H9 (cell line): ENCODE measurements around the gene PRR11. TPM values are rescaled to one million over a fixed set of nuclear protein-coding genes. Genes with fewer than 3 reads are reported as not detected.

ENCODE experiments used
- DNase-seq: peaks from one replicate; pipeline ENCODE4 v3.0.0-alpha.2; 2017
- H2AFZ ChIP-seq: one replicate; pipeline ENCODE4 v1.6.1; 2013; ENCODE audit warnings: mild to moderate bottlenecking, low read length, control low read depth, moderate library complexity
- H2AK5ac ChIP-seq: 2 replicates; pipeline ENCODE4 v1.6.1; 2013; ENCODE audit warnings: low read length, control low read depth, mixed read lengths; ENCODE audit not compliant: insufficient read length
- H2BK120ac ChIP-seq: one replicate; pipeline ENCODE4 v1.6.1; 2013; ENCODE audit warnings: low read depth, mild to moderate bottlenecking, low read length, control low read depth, inconsistent platforms; ENCODE audit not compliant: poor library complexity, severe bottlenecking
- H2BK12ac ChIP-seq: 2 replicates; pipeline ENCODE4 v1.6.1; 2013; ENCODE audit warnings: low read length, control low read depth, mixed read lengths, low read depth; ENCODE audit not compliant: insufficient read length
- H2BK15ac ChIP-seq: 2 replicates; pipeline ENCODE4 v1.6.1; 2013; ENCODE audit warnings: low read depth, low read length, control low read depth
- H2BK20ac ChIP-seq: one replicate; pipeline ENCODE4 v1.6.1; 2013; ENCODE audit warnings: low read depth, mild to moderate bottlenecking, low read length, control low read depth, inconsistent platforms; ENCODE audit not compliant: poor library complexity, severe bottlenecking
- H2BK5ac ChIP-seq: 2 replicates; pipeline ENCODE4 v1.6.1; 2013; ENCODE audit warnings: low read length, control low read depth, mixed read lengths; ENCODE audit not compliant: insufficient read length
- H3K14ac ChIP-seq: 2 replicates; pipeline ENCODE4 v1.6.1; 2013; ENCODE audit warnings: low read length, control low read depth; ENCODE audit not compliant: insufficient read depth
- H3K18ac ChIP-seq: 2 replicates; pipeline ENCODE4 v1.6.1; 2013; ENCODE audit warnings: low read depth, mild to moderate bottlenecking, mixed read lengths, low read length, control low read depth; ENCODE audit not compliant: insufficient read length
- H3K23ac ChIP-seq: 2 replicates; pipeline ENCODE4 v1.6.1; 2013; ENCODE audit warnings: low read length, control low read depth, mixed read lengths, low read depth; ENCODE audit not compliant: insufficient read length
- H3K23me2 ChIP-seq: 2 replicates; pipeline ENCODE4 v1.6.1; 2013; ENCODE audit warnings: low read depth, mild to moderate bottlenecking, mixed read lengths, low read length, control low read depth; ENCODE audit not compliant: insufficient read length, poor library complexity, severe bottlenecking
- H3K27ac ChIP-seq: 2 replicates; pipeline ENCODE4 v1.5.1; 2013; ENCODE audit warnings: low read length, control low read depth, mixed read lengths, low read depth; ENCODE audit not compliant: insufficient read length
- H3K27me3 ChIP-seq: 2 replicates; pipeline ENCODE4 v1.6.1; 2013; ENCODE audit warnings: low read length, control low read depth, inconsistent platforms; ENCODE audit not compliant: insufficient read depth
- H3K4ac ChIP-seq: 2 replicates; pipeline ENCODE4 v1.6.1; 2013; ENCODE audit warnings: low read depth, mild to moderate bottlenecking, control low read depth, inconsistent platforms, low read length, moderate library complexity
- H3K4me1 ChIP-seq: 2 replicates; pipeline ENCODE4 v1.6.1; 2013; ENCODE audit warnings: low read length, control low read depth, inconsistent platforms; ENCODE audit not compliant: insufficient read depth
- H3K4me2 ChIP-seq: 2 replicates; pipeline ENCODE4 v1.6.1; 2013; ENCODE audit warnings: low read length, control low read depth, mixed read lengths; ENCODE audit not compliant: insufficient read length, insufficient read depth
- H3K56ac ChIP-seq: 2 replicates; pipeline ENCODE4 v1.6.1; 2013; ENCODE audit warnings: low read depth, mild to moderate bottlenecking, mixed read lengths, low read length, control low read depth; ENCODE audit not compliant: insufficient read length
- H3K79me1 ChIP-seq: 2 replicates; pipeline ENCODE4 v1.6.1; 2013; ENCODE audit warnings: low read depth, mild to moderate bottlenecking, moderate library complexity, low read length, control low read depth, inconsistent platforms; ENCODE audit not compliant: insufficient read depth, poor library complexity, severe bottlenecking
- H3K79me2 ChIP-seq: 2 replicates; pipeline ENCODE4 v1.6.1; 2013; ENCODE audit warnings: low read length, control low read depth, inconsistent platforms; ENCODE audit not compliant: insufficient read depth
- H3K9ac ChIP-seq: 2 replicates; pipeline ENCODE4 v1.6.1; 2013; ENCODE audit warnings: low read length, control low read depth, mixed read lengths; ENCODE audit not compliant: insufficient read length; ENCODE audit errors: extremely low read depth
- H3K9me3 ChIP-seq: one replicate; pipeline ENCODE4 v1.6.1; 2013; ENCODE audit warnings: low read depth, low read length, inconsistent platforms; ENCODE audit not compliant: control insufficient read depth
- H3T11ph ChIP-seq: one replicate; pipeline ENCODE4 v1.6.1; 2013; ENCODE audit warnings: mild to moderate bottlenecking, low read length, control low read depth, inconsistent platforms
- H4K20me1 ChIP-seq: one replicate; pipeline ENCODE4 v1.6.1; 2013; ENCODE audit not compliant: control insufficient read depth, insufficient read length, insufficient read depth
- H4K5ac ChIP-seq: 2 replicates; pipeline ENCODE4 v1.6.1; 2013; ENCODE audit warnings: low read depth, mild to moderate bottlenecking, mixed read lengths, low read length, control low read depth; ENCODE audit not compliant: insufficient read length
- H4K8ac ChIP-seq: replicated peaks from 2 replicates; pipeline ENCODE4 v1.6.1; 2013; ENCODE audit warnings: low read length, control low read depth, mixed read lengths, low read depth; ENCODE audit not compliant: insufficient read length
- H4K91ac ChIP-seq: 2 replicates; pipeline ENCODE4 v1.6.1; 2013; ENCODE audit warnings: low read depth, mild to moderate bottlenecking, moderate library complexity, mixed read lengths, low read length, control low read depth; ENCODE audit not compliant: insufficient read length
- H3K27ac Mint-ChIP-seq, 3 experiments: 2 replicates in 2 of 3; 3 replicates in 1 of 3; pipeline ENCODE4 v1.8.0; 2020 to 2021; ENCODE audit warnings: mixed read lengths in 3 of 3, mild to moderate bottlenecking in 1 of 3, moderate library complexity in 1 of 3
- H3K27me3 Mint-ChIP-seq: 2 replicates; pipeline ENCODE4 v1.8.0; 2021; ENCODE audit warnings: low read depth, mild to moderate bottlenecking, moderate library complexity, mixed read lengths
- H3K36me3 Mint-ChIP-seq, 3 experiments: 2 replicates in 2 of 3; 3 replicates in 1 of 3; pipeline ENCODE4 v1.8.0; 2020 to 2021; ENCODE audit warnings: low read depth in 3 of 3, mixed read lengths in 3 of 3; ENCODE audit not compliant: insufficient read depth in 1 of 3
- H3K4me1 Mint-ChIP-seq, 2 experiments: 2 replicates each; pipeline ENCODE4 v1.8.0; 2020; ENCODE audit warnings: mixed read lengths in 2 of 2
- H3K4me3 Mint-ChIP-seq, 2 experiments: 2 replicates in 1 of 2; 3 replicates in 1 of 2; pipeline ENCODE4 v1.8.0; 2020 to 2021; ENCODE audit warnings: mild to moderate bottlenecking in 2 of 2, mixed read lengths in 2 of 2, moderate library complexity in 1 of 2
- H3K9me3 Mint-ChIP-seq, 2 experiments: 2 replicates in 1 of 2; 3 replicates in 1 of 2; pipeline ENCODE4 v1.8.0; 2020; ENCODE audit warnings: mild to moderate bottlenecking in 2 of 2, mixed read lengths in 2 of 2, moderate library complexity in 1 of 2
- CTCF ChIP-seq: fragments of 200-600 bp; sonication (generic); conservative IDR thresholded peaks from 3 replicates; pipeline ENCODE4 v1.8.0; 2021; ENCODE audit warnings: antibody characterized with exemption, mild to moderate bottlenecking
- whole genome bisulfite sequencing: extraction: QIAGEN DNeasy Blood & Tissue Kit; methylation state at CpG from one replicate; pipeline ENCODE4 v1.1.7; 2013; ENCODE audit warnings: missing lambda C conversion rate, low lambda C conversion rate, mixed read lengths; ENCODE audit not compliant: insufficient read length; ENCODE audit errors: extremely low coverage; 5-methylcytosine and 5-hydroxymethylcytosine counted together
- total RNA-seq: library from RNA; stranded (reverse); gene quantifications from 2 replicates; pipeline ENCODE4 v1.2.1, GENCODE V29; 2021

PRR11 gene
- total RNA-seq, 1 experiment from 2014 or later: 70.7 TPM

GRCh38 chr17:59174671-59175070 is 19.1 kb downstream of the PRR11 start:
- TF ChIP-seq CTCF: no peak
- H3K79me2 ChIP-seq: no peaks in the 10 kb centered on the region
- Mint-ChIP-seq H3K36me3 (peaks cover 39 to 69% (median 54%) of the 10 kb centered on the region in 3 experiments), H3K9me3 (no peaks in the 10 kb centered on the region; a peak in 1 of 5 replicates), H3K4me3 (no peak overlapping the region), H3K4me1 (0 out of 4 replicates have a peak, but pooled peaks cover 0 to 4% of the 10 kb centered on the region in 2 experiments), H3K27ac (no peak overlapping the region), H3K27me3 (no peaks in the 10 kb centered on the region)
- no peak overlapping the region for H3K56ac ChIP-seq
- no peak overlapping the region for H4K8ac ChIP-seq
- H3K4me1 ChIP-seq: no peaks in the 10 kb centered on the region
- no peak overlapping the region for H4K91ac ChIP-seq
- H4K20me1 ChIP-seq: no peaks in the 10 kb centered on the region
- no peak overlapping the region for H3K9ac ChIP-seq
- H3K9me3 ChIP-seq: no peaks in the 10 kb centered on the region
- no peak overlapping the region for H2BK15ac ChIP-seq
- no peak overlapping the region for H3K4me2 ChIP-seq
- H2BK12ac ChIP-seq: no peak overlapping the region
- H3T11ph ChIP-seq: no peak overlapping the region
- H3K27ac ChIP-seq: no peak overlapping the region
- no peaks in the 10 kb centered on the region for H3K23me2 ChIP-seq
- no peak overlapping the region for H2BK120ac ChIP-seq
- H2AK5ac ChIP-seq: no peak overlapping the region
- no peak for DNase-seq
- H3K18ac ChIP-seq: no peak overlapping the region
- H2BK5ac ChIP-seq: no peak overlapping the region
- no peak overlapping the region for H4K5ac ChIP-seq
- no peak overlapping the region for H2AFZ ChIP-seq
- peaks cover 2% of the 10 kb centered on the region for H3K79me1 ChIP-seq
- H2BK20ac ChIP-seq: no peak overlapping the region
- H3K4ac ChIP-seq: no peak overlapping the region
- H3K23ac ChIP-seq: no peak overlapping the region
- H3K14ac ChIP-seq: no peak overlapping the region
- H3K27me3 ChIP-seq: no peaks in the 10 kb centered on the region
- no CpG with 5 or more reads among the region's 11 CpGs for WGBS
